WI38 (cell line): Measurements from ENCODE around the gene KNDC1.

Experiments used
- H3K4me3 ChIP-seq: 2 replicates; pipeline ENCODE4 v1.5.1; 2011; ENCODE audit warnings: low read depth, mild to moderate bottlenecking, control low read depth, low read length
- CTCF ChIP-seq: IDR thresholded peaks from 2 replicates; pipeline ENCODE4 v1.5.1; 2012; ENCODE audit warnings: low read depth, mild to moderate bottlenecking, control low read depth, low read length

The KNDC1 gene

GRCh38 chr10:133185421-133185820 lies 25.4 kb downstream of the KNDC1 start:
- no peak overlapping the region for H3K4me3 ChIP-seq
- TF ChIP-seq CTCF, result no peak

GRCh38 chr10:133185916-133186315 lies 25.9 kb downstream of the KNDC1 start:
- no peak for TF ChIP-seq CTCF
- H3K4me3 ChIP-seq, result no peak overlapping the region

GRCh38 chr10:133186416-133187090 lies 26.5 kb downstream of the KNDC1 start:
- no peak overlapping the region for H3K4me3 ChIP-seq

DNA sequence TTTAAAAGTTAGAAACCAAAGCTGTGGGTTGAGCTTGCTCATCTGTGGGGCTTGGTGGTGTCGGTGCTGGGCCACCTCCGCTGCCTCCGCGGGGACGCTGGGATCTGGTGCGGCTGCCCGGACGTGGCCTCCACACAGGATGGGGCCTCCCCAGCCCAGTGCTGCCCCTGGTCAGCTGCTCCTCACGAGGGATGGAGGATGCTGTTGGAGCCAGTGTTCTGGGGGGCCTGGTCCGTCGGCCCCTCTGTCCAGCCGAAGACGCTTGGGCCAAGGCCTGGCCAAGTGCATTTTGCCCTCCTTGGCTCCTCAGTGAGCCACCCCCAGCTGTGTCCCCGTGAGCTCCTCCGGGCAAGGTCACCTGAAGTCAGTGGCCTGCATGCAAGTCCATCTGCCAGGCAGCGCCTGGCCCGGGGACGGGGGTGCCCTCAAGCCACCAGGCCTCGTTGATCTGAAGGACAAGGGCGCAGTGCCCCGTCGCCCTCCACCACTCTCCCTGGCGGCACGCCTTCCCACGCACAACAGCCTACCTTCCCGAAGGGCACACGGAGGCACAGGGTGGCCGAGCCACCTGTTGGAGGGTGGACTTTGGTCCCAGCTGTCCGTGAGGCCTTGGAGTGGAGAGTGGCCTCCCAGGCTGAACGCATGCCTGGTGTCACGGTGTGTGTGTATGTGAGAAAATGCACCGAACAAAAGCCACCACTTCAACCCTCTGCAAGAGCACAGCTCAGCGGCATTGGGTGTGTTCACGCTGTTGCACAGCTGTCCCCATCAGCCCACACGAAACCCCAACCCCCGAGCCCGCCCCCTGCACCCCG lies 27.3 kb downstream of the KNDC1 start:
- no peak for TF ChIP-seq CTCF
- H3K4me3 ChIP-seq, result no peak overlapping the region

More at GRCh38 chr10:133186416-133187090, 26.5 kb downstream of the KNDC1 start:
- TF ChIP-seq CTCF, result no peak

DNA sequence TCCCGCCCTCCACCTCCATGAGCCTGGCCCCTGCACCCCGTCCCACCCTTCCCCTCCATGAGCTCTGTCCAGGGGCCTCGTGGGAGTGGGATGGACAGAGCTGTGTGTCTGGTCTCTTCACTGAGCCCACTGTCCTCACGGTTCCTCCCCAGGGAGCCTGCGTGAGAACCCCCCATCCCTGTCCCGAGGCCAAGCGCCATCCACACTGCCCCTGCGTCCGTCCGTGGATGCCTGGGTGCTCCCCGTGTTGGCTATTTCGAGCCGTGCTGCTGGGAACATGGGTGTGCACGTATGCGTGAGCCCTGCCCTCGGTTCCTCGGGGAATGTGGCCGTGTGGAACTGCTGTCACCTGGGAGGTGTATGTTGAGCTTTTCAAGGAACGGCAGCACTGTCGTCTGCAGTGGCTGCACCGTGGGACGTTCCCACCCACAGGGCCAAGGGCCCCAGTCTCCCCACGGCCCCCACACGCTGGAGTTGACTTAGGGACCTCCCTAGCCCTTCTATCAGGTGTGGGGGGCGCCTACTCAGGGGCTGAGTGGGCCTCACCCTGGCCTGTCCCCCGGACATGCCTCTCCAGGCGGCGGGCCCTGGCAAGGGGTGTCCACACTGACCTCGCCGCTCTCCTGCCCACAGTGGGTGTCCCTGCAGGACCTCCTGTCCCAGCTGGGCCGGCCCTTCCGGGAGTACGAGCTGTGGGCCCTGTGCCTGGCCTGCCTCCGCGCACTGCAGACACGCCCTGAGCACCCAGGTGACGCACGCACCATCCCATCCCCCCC lies 28.1 kb downstream of the KNDC1 start:
- H3K4me3 ChIP-seq, result no peak overlapping the region
- TF ChIP-seq CTCF, result no peak

DNA sequence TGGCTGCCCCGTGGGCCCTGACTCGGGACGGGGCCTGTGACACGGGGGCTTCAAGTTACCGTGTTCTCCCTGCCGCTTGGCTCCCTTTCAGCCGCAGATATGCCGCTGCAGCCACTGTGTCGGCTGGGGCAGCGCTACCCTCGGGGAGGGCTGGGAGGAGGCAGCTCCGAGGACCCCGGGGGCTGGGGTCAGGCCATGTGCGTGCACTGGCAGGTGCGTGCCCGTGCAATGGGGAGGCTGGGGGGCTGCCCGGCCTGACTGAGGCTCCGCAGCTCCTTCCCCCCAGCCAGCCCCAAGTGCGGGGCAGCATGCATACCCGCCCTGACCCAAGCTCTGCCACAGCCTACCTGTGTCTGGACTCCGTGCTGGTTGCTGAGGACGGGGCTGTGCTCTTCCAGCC lies 29.2 kb downstream of the KNDC1 start:
- TF ChIP-seq CTCF, result no peak
- H3K4me3 ChIP-seq, result no peak overlapping the region
